HEK293 (cell line): Measurements from ENCODE around the gene FEZ2.

Experiments
- CTCF ChIA-PET: fragments of 350-600 bp; formaldehyde crosslinking; extraction: SDS; loops from one replicate; lab custom pipeline; 2021; ENCODE audit warnings: antibody characterized with exemption; lab: Yijun Ruan, JAX
- POLR2A ChIA-PET: fragments of 300-600 bp; formaldehyde crosslinking; extraction: SDS; loops from one replicate; lab custom pipeline; 2020; ENCODE audit warnings: antibody characterized with exemption, inconsistent platforms; lab: Yijun Ruan, JAX
- H3K27ac ChIP-seq: fragments of 200-500 bp; sonication (Bioruptor generic); 2 replicates; pipeline ENCODE4 v1.5.1; 2014; ENCODE audit warnings: low read depth, low read length, control low read depth, inconsistent platforms; ENCODE audit errors: extremely low read depth
- H3K36me3 ChIP-seq, 2 experiments: fragments of 200-500 bp in 1 of 2; sonication (Bioruptor generic) in 1 of 2; 1 replicate in 1 of 2; 2 replicates in 1 of 2; pipeline ENCODE4 v1.5.1; 2014 to 2017; ENCODE audit warnings: inconsistent platforms in 2 of 2, low read length in 2 of 2; ENCODE audit not compliant: control insufficient read depth in 2 of 2, insufficient read depth in 1 of 2
- H3K4me1 ChIP-seq: fragments of 200-500 bp; sonication (Bioruptor generic); 2 replicates; pipeline ENCODE4 v1.5.1; 2014; ENCODE audit warnings: mild to moderate bottlenecking, low read length, inconsistent platforms; ENCODE audit not compliant: control insufficient read depth, insufficient read depth
- H3K4me3 ChIP-seq: 2 replicates; pipeline ENCODE4 v1.5.1; 2011; ENCODE audit warnings: low read depth, mild to moderate bottlenecking, control low read depth, low read length, moderate library complexity
- H3K9me3 ChIP-seq: fragments of 200-500 bp; sonication (Bioruptor generic); 2 replicates; pipeline ENCODE4 v1.5.1; 2014; ENCODE audit warnings: low read depth, low read length, inconsistent platforms; ENCODE audit not compliant: control insufficient read depth, insufficient read depth
- BCL11B ChIP-seq: fragments of 450-650 bp; formaldehyde crosslinking; IDR thresholded peaks from 2 replicates; pipeline ENCODE4 v1.5.1; 2016; ENCODE audit warnings: low read depth, missing biosample characterization, missing genetic modification characterization
- GFI1B ChIP-seq: fragments of 450-650 bp; formaldehyde crosslinking; IDR thresholded peaks from 2 replicates; pipeline ENCODE4 v1.5.1; 2016; ENCODE audit warnings: missing biosample characterization, missing genetic modification characterization
- HOXA7 ChIP-seq: sonication (generic); formaldehyde crosslinking; IDR thresholded peaks from 2 replicates; pipeline ENCODE4 v1.8.1; 2022; ENCODE audit warnings: missing genetic modification reagents, borderline replicate concordance
- OVOL3 ChIP-seq: fragments of 450-650 bp; formaldehyde crosslinking; IDR thresholded peaks from 2 replicates; pipeline ENCODE4 v1.5.1; 2016; ENCODE audit warnings: missing biosample characterization, missing genetic modification characterization
- SP2 ChIP-seq: fragments of 450-650 bp; formaldehyde crosslinking; IDR thresholded peaks from 2 replicates; pipeline ENCODE4 v1.5.1; 2016; ENCODE audit warnings: missing biosample characterization, missing genetic modification characterization
- TRIM28 ChIP-seq: IDR thresholded peaks from 2 replicates; pipeline ENCODE4 v1.6.1; 2011; ENCODE audit warnings: low read length, control low read depth, borderline replicate concordance
- ZBTB44 ChIP-seq: fragments of 450-650 bp; IDR thresholded peaks from 2 replicates; pipeline ENCODE4 v1.5.1; 2018; ENCODE audit warnings: missing biosample characterization, mild to moderate bottlenecking, missing genetic modification characterization
- ZNF10 ChIP-seq: fragments of 450-650 bp; formaldehyde crosslinking; IDR thresholded peaks from 2 replicates; pipeline ENCODE4 v1.5.1; 2017; ENCODE audit warnings: missing biosample characterization, missing genetic modification characterization
- ZNF112 ChIP-seq: fragments of 450-650 bp; formaldehyde crosslinking; IDR thresholded peaks from 2 replicates; pipeline ENCODE4 v1.5.0; 2017; ENCODE audit warnings: missing biosample characterization, missing genetic modification characterization
- ZNF16 ChIP-seq: fragments of 450-650 bp; formaldehyde crosslinking; IDR thresholded peaks from 2 replicates; pipeline ENCODE4 v1.5.1; 2016; ENCODE audit warnings: low read depth, missing biosample characterization, missing genetic modification characterization
- ZNF19 ChIP-seq: fragments of 450-650 bp; formaldehyde crosslinking; IDR thresholded peaks from 2 replicates; pipeline ENCODE4; 2016; ENCODE audit warnings: missing biosample characterization, missing genetic modification characterization, low read depth
- ZNF24 ChIP-seq: fragments of 450-650 bp; formaldehyde crosslinking; IDR thresholded peaks from 2 replicates; pipeline ENCODE4 v1.5.1; 2016; ENCODE audit warnings: missing biosample characterization, missing genetic modification characterization
- ZNF274 ChIP-seq, 2 experiments: fragments of 200-500 bp in 1 of 2; fragments of 450-650 bp in 1 of 2; sonication (Bioruptor generic) in 1 of 2; formaldehyde crosslinking in 1 of 2; IDR thresholded peaks; 2 replicates each; pipeline versions ENCODE4 v1.5.1 to v1.6.1; 2014 to 2016; ENCODE audit warnings: borderline replicate concordance in 1 of 2, inconsistent platforms in 1 of 2, low read length in 1 of 2, missing biosample characterization in 1 of 2, missing genetic modification characterization in 1 of 2
- ZNF324 ChIP-seq: fragments of 450-650 bp; formaldehyde crosslinking; IDR thresholded peaks from 2 replicates; pipeline ENCODE4 v1.5.1; 2016; ENCODE audit warnings: missing biosample characterization, missing genetic modification characterization
- ZNF426 ChIP-seq: fragments of 450-650 bp; formaldehyde crosslinking; IDR thresholded peaks from 2 replicates; pipeline ENCODE4 v1.5.1; 2017; ENCODE audit warnings: missing biosample characterization, missing genetic modification characterization, mild to moderate bottlenecking, inconsistent platforms, moderate library complexity
- ZNF600 ChIP-seq: fragments of 450-650 bp; formaldehyde crosslinking; IDR thresholded peaks from 2 replicates; pipeline ENCODE4 v1.5.1; 2016; ENCODE audit warnings: missing biosample characterization, missing genetic modification characterization
- ZNF639 ChIP-seq: fragments of 450-650 bp; formaldehyde crosslinking; IDR thresholded peaks from 2 replicates; pipeline ENCODE4 v1.5.1; 2016; ENCODE audit warnings: missing biosample characterization, missing genetic modification characterization
- ZNF785 ChIP-seq: fragments of 450-650 bp; formaldehyde crosslinking; IDR thresholded peaks from 2 replicates; pipeline ENCODE4 v1.5.1; 2016; ENCODE audit warnings: missing biosample characterization, missing genetic modification characterization
- ZNF791 ChIP-seq: fragments of 450-650 bp; formaldehyde crosslinking; IDR thresholded peaks from 2 replicates; pipeline ENCODE4 v1.5.1; 2016; ENCODE audit warnings: missing biosample characterization, missing genetic modification characterization
- ZSCAN30 ChIP-seq: fragments of 450-650 bp; IDR thresholded peaks from 2 replicates; pipeline ENCODE4 v1.5.1; 2018; ENCODE audit warnings: missing biosample characterization, mild to moderate bottlenecking, missing genetic modification characterization, moderate library complexity
- TF ChIP-seq, protein P1 (sequence below): fragments of 450-650 bp; formaldehyde crosslinking; IDR thresholded peaks from 2 replicates; pipeline ENCODE4 v1.5.1; 2016; ENCODE audit warnings: missing biosample characterization, missing genetic modification characterization
- TF ChIP-seq, protein P2 (sequence below): fragments of 450-650 bp; formaldehyde crosslinking; IDR thresholded peaks from 2 replicates; pipeline ENCODE4 v1.5.1; 2017; ENCODE audit warnings: missing biosample characterization, missing genetic modification characterization
- TF ChIP-seq, protein P3 (sequence below): fragments of 450-650 bp; formaldehyde crosslinking; IDR thresholded peaks from 2 replicates; pipeline ENCODE4 v1.5.1; 2016; ENCODE audit warnings: missing biosample characterization, missing genetic modification characterization

The FEZ2 gene

DNA sequence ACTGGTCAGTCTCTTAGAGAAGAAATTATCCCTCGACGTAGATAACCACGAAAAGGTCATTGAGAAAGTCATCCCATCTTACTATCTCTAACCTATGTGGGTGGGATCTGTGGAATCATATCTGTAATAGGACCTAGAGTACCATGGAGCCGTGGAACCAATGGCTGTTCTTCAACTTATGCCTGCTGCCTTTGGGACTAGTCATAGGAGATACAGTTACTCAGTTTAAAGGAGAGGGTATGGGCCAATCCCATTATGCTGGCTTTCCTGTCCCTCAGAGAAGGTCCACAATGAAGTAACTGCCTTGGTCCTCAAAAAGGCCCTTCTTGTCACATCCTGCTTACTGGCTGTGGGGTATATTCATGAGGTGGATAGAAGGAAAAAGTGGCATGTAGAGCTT is 77.5 kb downstream of the FEZ2 start (continued):
- TF ChIP-seq HOXA7 (CRISPR knock-in tag), result no peak
- TF ChIP-seq, protein P1, sequence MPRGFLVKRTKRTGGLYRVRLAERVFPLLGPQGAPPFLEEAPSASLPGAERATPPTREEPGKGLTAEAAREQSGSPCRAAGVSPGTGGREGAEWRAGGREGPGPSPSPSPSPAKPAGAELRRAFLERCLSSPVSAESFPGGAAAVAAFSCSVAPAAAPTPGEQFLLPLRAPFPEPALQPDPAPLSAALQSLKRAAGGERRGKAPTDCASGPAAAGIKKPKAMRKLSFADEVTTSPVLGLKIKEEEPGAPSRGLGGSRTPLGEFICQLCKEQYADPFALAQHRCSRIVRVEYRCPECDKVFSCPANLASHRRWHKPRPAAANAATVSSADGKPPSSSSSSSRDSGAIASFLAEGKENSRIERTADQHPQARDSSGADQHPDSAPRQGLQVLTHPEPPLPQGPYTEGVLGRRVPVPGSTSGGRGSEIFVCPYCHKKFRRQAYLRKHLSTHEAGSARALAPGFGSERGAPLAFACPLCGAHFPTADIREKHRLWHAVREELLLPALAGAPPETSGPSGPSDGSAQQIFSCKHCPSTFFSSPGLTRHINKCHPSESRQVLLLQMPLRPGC (tag by site-specific recombination), result no peak
- TF ChIP-seq, protein P2, sequence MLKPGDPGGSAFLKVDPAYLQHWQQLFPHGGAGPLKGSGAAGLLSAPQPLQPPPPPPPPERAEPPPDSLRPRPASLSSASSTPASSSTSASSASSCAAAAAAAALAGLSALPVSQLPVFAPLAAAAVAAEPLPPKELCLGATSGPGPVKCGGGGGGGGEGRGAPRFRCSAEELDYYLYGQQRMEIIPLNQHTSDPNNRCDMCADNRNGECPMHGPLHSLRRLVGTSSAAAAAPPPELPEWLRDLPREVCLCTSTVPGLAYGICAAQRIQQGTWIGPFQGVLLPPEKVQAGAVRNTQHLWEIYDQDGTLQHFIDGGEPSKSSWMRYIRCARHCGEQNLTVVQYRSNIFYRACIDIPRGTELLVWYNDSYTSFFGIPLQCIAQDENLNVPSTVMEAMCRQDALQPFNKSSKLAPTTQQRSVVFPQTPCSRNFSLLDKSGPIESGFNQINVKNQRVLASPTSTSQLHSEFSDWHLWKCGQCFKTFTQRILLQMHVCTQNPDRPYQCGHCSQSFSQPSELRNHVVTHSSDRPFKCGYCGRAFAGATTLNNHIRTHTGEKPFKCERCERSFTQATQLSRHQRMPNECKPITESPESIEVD (tag by site-specific recombination), result no peak

- no peak overlapping the region for H3K4me3 ChIP-seq
- CTCF ChIA-PET, result no interaction called here
- TF ChIP-seq ZNF19 (tag by site-specific recombination) (no peak), BCL11B (no peak), ZNF639 (no peak), ZNF324 (tag by site-specific recombination) (no peak), ZNF274 (IDR thresholded peaks at IDR 0.05; ENCODE audit: low read length) (no peak), ZNF274 (tag by site-specific recombination; IDR thresholded peaks at IDR 0.05; ENCODE audit: borderline replicate concordance) (no peak), ZNF791 (tag by site-specific recombination) (no peak), ZNF10 (tag by site-specific recombination) (no peak), ZNF600 (no peak)
- TF ChIP-seq, all 188 proteins: peak for 0
- no peaks in the 10 kb centered on the region for H3K9me3 ChIP-seq
- H3K36me3 ChIP-seq, result peaks cover 5 to 92% of the 10 kb centered on the region in 2 experiments; a peak in 2 of 3 replicates
- no peaks in the 10 kb centered on the region for H3K4me1 ChIP-seq
- H3K27ac ChIP-seq, result no peak overlapping the region
- POLR2A ChIA-PET, result no interaction called here
Measured at GRCh38 chr2:36516136-36516870, 81.7 kb downstream of the FEZ2 start.

DNA sequence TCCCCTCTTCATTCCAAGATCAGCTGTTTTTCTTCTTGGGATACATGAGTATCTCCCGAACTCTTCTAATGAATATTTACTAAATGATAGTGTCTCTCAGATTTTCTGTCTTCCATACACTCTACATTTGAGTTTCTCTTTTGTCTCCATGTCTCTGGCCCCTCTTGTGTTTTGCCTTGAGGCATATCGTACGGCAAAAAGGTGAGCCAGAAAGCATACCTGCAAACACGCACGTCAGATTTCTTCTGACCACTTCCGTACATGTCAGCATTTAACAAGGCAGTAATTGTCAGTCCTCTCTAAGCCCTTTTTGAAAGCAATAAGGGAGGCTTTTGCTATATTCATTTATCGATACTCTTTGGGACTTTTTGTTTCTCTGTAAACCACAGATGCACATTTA is 82.4 kb downstream of the FEZ2 start:
- H3K4me3 ChIP-seq, result no peak overlapping the region
- CTCF ChIA-PET, result interaction anchor here (0.6 kb wide), 1 partner anchor 82 kb away, joined by 3 read pairs; the partner anchor contains the start of gene FEZ2
- H3K4me1 ChIP-seq, result no peaks in the 10 kb centered on the region
- H3K9me3 ChIP-seq, result no peaks in the 10 kb centered on the region
- POLR2A ChIA-PET, result no interaction called here
- H3K36me3 ChIP-seq, result peaks cover 5 to 84% of the 10 kb centered on the region in 2 experiments
- H3K27ac ChIP-seq, result no peak overlapping the region
- TF ChIP-seq ZNF785 (tag by site-specific recombination), result no peak
- no peak for TF ChIP-seq OVOL3 (tag by site-specific recombination)
- TF ChIP-seq ZBTB44 (tag by site-specific recombination), result no peak
- no peak for TF ChIP-seq BCL11B
- no peak for TF ChIP-seq ZNF112 (tag by site-specific recombination)
- no peak for TF ChIP-seq ZNF426
- no peak for TF ChIP-seq ZNF24 (tag by site-specific recombination)
- no peak for TF ChIP-seq ZNF274 (IDR thresholded peaks at IDR 0.05; ENCODE audit: low read length)
- TF ChIP-seq ZNF274 (tag by site-specific recombination; IDR thresholded peaks at IDR 0.05; ENCODE audit: borderline replicate concordance), result no peak
- no peak for TF ChIP-seq ZNF16 (tag by site-specific recombination)
- no peak for TF ChIP-seq TRIM28
- TF ChIP-seq SP2, result no peak
- TF ChIP-seq, protein P3, sequence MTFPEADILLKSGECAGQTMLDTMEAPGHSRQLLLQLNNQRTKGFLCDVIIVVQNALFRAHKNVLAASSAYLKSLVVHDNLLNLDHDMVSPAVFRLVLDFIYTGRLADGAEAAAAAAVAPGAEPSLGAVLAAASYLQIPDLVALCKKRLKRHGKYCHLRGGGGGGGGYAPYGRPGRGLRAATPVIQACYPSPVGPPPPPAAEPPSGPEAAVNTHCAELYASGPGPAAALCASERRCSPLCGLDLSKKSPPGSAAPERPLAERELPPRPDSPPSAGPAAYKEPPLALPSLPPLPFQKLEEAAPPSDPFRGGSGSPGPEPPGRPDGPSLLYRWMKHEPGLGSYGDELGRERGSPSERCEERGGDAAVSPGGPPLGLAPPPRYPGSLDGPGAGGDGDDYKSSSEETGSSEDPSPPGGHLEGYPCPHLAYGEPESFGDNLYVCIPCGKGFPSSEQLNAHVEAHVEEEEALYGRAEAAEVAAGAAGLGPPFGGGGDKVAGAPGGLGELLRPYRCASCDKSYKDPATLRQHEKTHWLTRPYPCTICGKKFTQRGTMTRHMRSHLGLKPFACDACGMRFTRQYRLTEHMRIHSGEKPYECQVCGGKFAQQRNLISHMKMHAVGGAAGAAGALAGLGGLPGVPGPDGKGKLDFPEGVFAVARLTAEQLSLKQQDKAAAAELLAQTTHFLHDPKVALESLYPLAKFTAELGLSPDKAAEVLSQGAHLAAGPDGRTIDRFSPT (tag by site-specific recombination), result no peak
- no peak for TF ChIP-seq ZSCAN30
- TF ChIP-seq GFI1B (tag by site-specific recombination), result no peak
